HL-60 (cell line): ENCODE results near the gene DOCK1.

ENCODE experiments used
- POLR2AphosphoS5 ChIP-seq: IDR thresholded peaks from 2 replicates; pipeline ENCODE4 v1.6.1; 2012; ENCODE audit warnings: low read depth
- REST ChIP-seq: IDR thresholded peaks from 2 replicates; pipeline ENCODE4 v1.6.1; 2012; ENCODE audit warnings: low read depth; ENCODE audit not compliant: insufficient replicate concordance
- TF ChIP-seq, protein P1 (sequence below): IDR thresholded peaks from one replicate; pipeline ENCODE4 v1.5.1; 2011; ENCODE audit warnings: low read length, control low read depth, inconsistent platforms; ENCODE audit not compliant: insufficient read depth

DNA sequence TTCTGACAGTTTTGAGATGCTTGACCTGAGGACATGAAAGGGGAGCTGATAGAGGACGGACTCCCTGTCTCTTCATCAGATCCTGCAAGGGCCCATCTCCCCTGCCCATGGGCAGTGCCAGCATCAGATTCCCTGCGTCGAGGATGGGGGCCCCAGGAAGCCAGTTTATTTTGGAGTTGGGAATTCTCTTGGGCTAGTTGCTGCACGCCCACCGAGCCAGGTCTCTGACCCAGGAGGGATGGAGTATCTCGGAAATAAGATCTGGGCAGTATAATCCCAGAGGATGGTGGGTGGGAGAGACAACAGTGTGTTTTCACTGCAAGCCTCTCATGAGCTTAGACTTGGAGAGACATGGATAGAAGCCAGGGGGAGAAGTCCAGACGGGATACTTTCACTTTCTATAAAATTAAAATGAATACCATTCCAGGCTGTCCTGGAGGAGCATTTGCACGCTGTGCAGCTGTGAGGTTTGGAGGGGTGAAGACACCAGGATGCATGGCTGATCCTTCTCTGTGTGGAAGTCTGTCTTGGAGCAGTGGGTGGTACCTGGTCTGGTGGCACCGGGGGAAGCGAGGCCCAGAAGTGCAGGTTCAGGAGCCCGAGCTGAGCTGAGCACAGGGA is 25.8 kb downstream of the DOCK1 start:
- TF ChIP-seq, protein P1, sequence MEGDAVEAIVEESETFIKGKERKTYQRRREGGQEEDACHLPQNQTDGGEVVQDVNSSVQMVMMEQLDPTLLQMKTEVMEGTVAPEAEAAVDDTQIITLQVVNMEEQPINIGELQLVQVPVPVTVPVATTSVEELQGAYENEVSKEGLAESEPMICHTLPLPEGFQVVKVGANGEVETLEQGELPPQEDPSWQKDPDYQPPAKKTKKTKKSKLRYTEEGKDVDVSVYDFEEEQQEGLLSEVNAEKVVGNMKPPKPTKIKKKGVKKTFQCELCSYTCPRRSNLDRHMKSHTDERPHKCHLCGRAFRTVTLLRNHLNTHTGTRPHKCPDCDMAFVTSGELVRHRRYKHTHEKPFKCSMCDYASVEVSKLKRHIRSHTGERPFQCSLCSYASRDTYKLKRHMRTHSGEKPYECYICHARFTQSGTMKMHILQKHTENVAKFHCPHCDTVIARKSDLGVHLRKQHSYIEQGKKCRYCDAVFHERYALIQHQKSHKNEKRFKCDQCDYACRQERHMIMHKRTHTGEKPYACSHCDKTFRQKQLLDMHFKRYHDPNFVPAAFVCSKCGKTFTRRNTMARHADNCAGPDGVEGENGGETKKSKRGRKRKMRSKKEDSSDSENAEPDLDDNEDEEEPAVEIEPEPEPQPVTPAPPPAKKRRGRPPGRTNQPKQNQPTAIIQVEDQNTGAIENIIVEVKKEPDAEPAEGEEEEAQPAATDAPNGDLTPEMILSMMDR = no peak
- TF ChIP-seq POLR2AphosphoS5 (no peak), REST (no peak)
